HG03575 (cell line): ENCODE data around the gene ERBB4.

Experiments
- ATAC-seq: cut with Tn5 transposase; IDR thresholded peaks from one replicate; pipeline ENCODE4 v1.9.1; 2021; ENCODE audit not compliant: unreplicated experiment, insufficient number of reproducible peaks, low FRiP score; ENCODE audit errors: extremely low read depth

The ERBB4 gene

GRCh38 chr2:212538305-212539071, at the start of gene ERBB4:
TSS of gene ERBB4 (minus strand) at chr2:212538802. CDS start at chr2:212538530, 272 bp downstream.
- ATAC-seq: no peak

- no peak for ATAC-seq
Observed at GRCh38 chr2:212580117-212580516, 41.5 kb upstream of the ERBB4 start.

GRCh38 chr2:212556296-212556695, 17.7 kb upstream of the ERBB4 start:
- no peak for ATAC-seq

- ATAC-seq: no peak
Observed at GRCh38 chr2:212554233-212554632, 15.6 kb upstream of the ERBB4 start.

- ATAC-seq: no peak
Observed at GRCh38 chr2:212549941-212550340, 11.3 kb upstream of the ERBB4 start.

GRCh38 chr2:212549463-212549862, 10.9 kb upstream of the ERBB4 start:
- ATAC-seq: no peak

GRCh38 chr2:212548455-212548819, 9.8 kb upstream of the ERBB4 start:
- no peak for ATAC-seq

GRCh38 chr2:212547716-212548454, 9.3 kb upstream of the ERBB4 start:
- no peak for ATAC-seq

- no peak for ATAC-seq
Observed at GRCh38 chr2:212546669-212547068, 8.1 kb upstream of the ERBB4 start.

GRCh38 chr2:212540341-212540740, 1.7 kb upstream of the ERBB4 start:
- ATAC-seq: no peak

- no peak for ATAC-seq
Observed at GRCh38 chr2:212539072-212539880, 674 bp upstream of the ERBB4 start.

- no peak for ATAC-seq
Observed at GRCh38 chr2:212537726-212538304, 787 bp downstream of the ERBB4 start.

GRCh38 chr2:212536817-212537725, 1.5 kb downstream of the ERBB4 start:
- ATAC-seq: no peak

- no peak for ATAC-seq
Observed at GRCh38 chr2:212535996-212536816, 2.4 kb downstream of the ERBB4 start.

GRCh38 chr2:212534336-212534735, 4.3 kb downstream of the ERBB4 start:
- ATAC-seq: no peak

- no peak for ATAC-seq
Observed at GRCh38 chr2:212532585-212532984, 6.0 kb downstream of the ERBB4 start.

- no peak for ATAC-seq
Observed at GRCh38 chr2:212532087-212532486, 6.5 kb downstream of the ERBB4 start.

- no peak for ATAC-seq
Observed at GRCh38 chr2:212531499-212531898, 7.1 kb downstream of the ERBB4 start.
